ENCODE data around the gene SLC11A1.

DNA sequence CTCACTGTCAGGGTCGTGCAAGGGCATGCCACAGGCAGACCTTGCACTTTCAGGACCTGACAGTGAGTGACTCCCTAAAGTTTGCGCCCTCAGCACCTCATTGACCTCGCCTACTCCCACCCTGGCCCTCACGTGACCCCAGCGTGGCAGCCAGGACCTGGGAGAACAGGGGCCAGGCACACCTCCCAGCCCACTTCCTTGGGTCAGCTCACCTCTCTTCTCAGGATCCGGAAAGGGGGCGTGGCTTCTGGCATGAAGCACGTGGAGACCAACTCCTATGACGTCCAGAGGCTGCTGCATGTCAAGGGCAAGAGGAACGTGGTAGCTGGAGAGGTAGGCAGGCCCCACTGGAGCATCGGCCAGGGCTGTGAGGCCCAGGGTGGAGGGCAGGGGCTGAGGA is 45.7 kb downstream of the SLC11A1 start:
- TF ChIP-seq CTCF (IDR thresholded peaks at IDR 0.05; ENCODE audit: poor library complexity) (no peak), EZH2phosphoT487 (IDR thresholded peaks at IDR 0.05; ENCODE audit: low read depth, severe bottlenecking, unreplicated experiment) (no peak)
